Left lung (tissue), 10 donors: ENCODE measurements around the gene FTO. TPM values are rescaled to one million over a fixed set of nuclear protein-coding genes. Genes with fewer than 3 reads are reported as not detected.

Source experiments
- ATAC-seq: fragments of 200-7000 bp; cut with Tn5 transposase; one replicate; pipeline ENCODE4 v1.9.1; 2020; ENCODE audit warnings: moderate library complexity
- DNase-seq, 4 donors: peaks; one replicate each; pipeline ENCODE4 v3.0.0-alpha.2; 2013 to 2020
- H3K27ac ChIP-seq, 2 donors: fragments of 200-600 bp; sonication (generic) in 1 of 2; one replicate each; pipeline versions ENCODE4 v1.5.0 to v1.8.0; 2020 to 2021
- H3K27me3 ChIP-seq, 2 donors: fragments of 200-600 bp; sonication (generic) in 1 of 2; one replicate each; pipeline versions ENCODE4 v1.5.0 to v1.8.0; 2020 to 2021
- H3K36me3 ChIP-seq, 2 donors: fragments of 200-600 bp; sonication (generic) in 1 of 2; one replicate each; pipeline versions ENCODE4 v1.5.0 to v1.8.0; 2020 to 2021
- H3K4me1 ChIP-seq, 2 donors: fragments of 200-600 bp; one replicate each; pipeline ENCODE4 v1.8.0; 2021
- H3K4me3 ChIP-seq, 2 donors: fragments of 200-600 bp; sonication (generic) in 1 of 2; one replicate each; pipeline versions ENCODE4 v1.5.0 to v1.8.0; 2020 to 2021; ENCODE audit warnings: mild to moderate bottlenecking in 1 of 2
- H3K9me3 ChIP-seq, 2 donors: fragments of 200-600 bp; sonication (generic) in 1 of 2; one replicate each; pipeline versions ENCODE4 v1.5.0 to v1.8.0; 2020 to 2021
- CTCF ChIP-seq, 2 donors: fragments of 200-600 bp; sonication (generic) in 1 of 2; IDR thresholded peaks; one replicate each; pipeline versions ENCODE4 v1.5.0 to v1.8.0; 2021; ENCODE audit warnings: antibody characterized with exemption in 2 of 2
- intact Hi-C, 2 donors: fragments of 100-400 bp; cut with DNase I; formaldehyde crosslinking; loops; one replicate each; pipeline versions ENCODE4 v1.11.2 to v1.14.2; 2022
- polyA plus RNA-seq, 6 donors: library from polyadenylated mRNA; unstranded; fragments of 120-200 nt; gene quantifications; one replicate each; pipeline ENCODE4 v1.2.1, GENCODE V29; 2013; ENCODE audit not compliant: insufficient read length in 6 of 6
- total RNA-seq, 2 donors: library from RNA; stranded (reverse); fragmentation: NEBNext Ultra II Directional; extraction: Animal tissue kit (Norgen Biotek cat#: 25700); gene quantifications; one replicate each; pipeline ENCODE4 v1.2.1, GENCODE V29; 2021
- donor health status: DM: no; HTN: yes; CAD: no.
- donor health status: DM: no; HTN: no; CAD: no.

FTO gene
- total and polyA plus RNA-seq, 8 donors, result 69.0 to 99.6 (median 90.7) TPM

- Histone ChIP-seq H3K4me1 (peaks cover 0 to 13% of the 10 kb centered on the region in 2 donors), H3K36me3 (no peaks in the 10 kb centered on the region), H3K27ac (no peak overlapping the region), H3K27me3 (peaks cover 18 to 64% of the 10 kb centered on the region in 2 donors), H3K9me3 (no peaks in the 10 kb centered on the region), H3K4me3 (no peak overlapping the region)
- ATAC-seq (no peak), DNase-seq (no peak)
- no peak for TF ChIP-seq CTCF (IDR thresholded peaks at IDR 0.05)
- intact Hi-C loops, result no loop called here
Measured at GRCh38 chr16:54175552-54176375, 471.8 kb downstream of the FTO start.

- no peak for TF ChIP-seq CTCF (IDR thresholded peaks at IDR 0.05)
- ATAC-seq, result no peak
- H3K4me1 ChIP-seq, result peaks cover 0 to 13% of the 10 kb centered on the region in 2 donors
- H3K9me3 ChIP-seq, result no peaks in the 10 kb centered on the region
- peak in 1 of 4 donors; percentile 28 for DNase-seq
- no peak overlapping the region for H3K27ac ChIP-seq
- no peaks in the 10 kb centered on the region for H3K36me3 ChIP-seq
- intact Hi-C loops, result no loop called here
- no peak overlapping the region for H3K4me3 ChIP-seq
- peaks cover 18 to 59% of the 10 kb centered on the region in 2 donors for H3K27me3 ChIP-seq
Measured at GRCh38 chr16:54176376-54176901, 472.5 kb downstream of the FTO start.

- Histone ChIP-seq H3K4me3 (no peak overlapping the region), H3K9me3 (no peaks in the 10 kb centered on the region), H3K27ac (no peak overlapping the region), H3K4me1 (peaks cover 0 to 8% of the 10 kb centered on the region in 2 donors), H3K27me3 (peaks cover 18 to 50% of the 10 kb centered on the region in 2 donors), H3K36me3 (no peaks in the 10 kb centered on the region)
- no peak for ATAC-seq
- no peak for TF ChIP-seq CTCF (IDR thresholded peaks at IDR 0.05)
- DNase-seq, result no peak
- intact Hi-C loops, result no loop called here
Measured at GRCh38 chr16:54177052-54177861, 473.3 kb downstream of the FTO start.

GRCh38 chr16:54177862-54178477 lies 474.0 kb downstream of the FTO start:
- H3K36me3 ChIP-seq, result no peaks in the 10 kb centered on the region
- H3K4me3 ChIP-seq, result no peak overlapping the region
- no peak for ATAC-seq
- intact Hi-C loops, result no loop called here
- no peak for TF ChIP-seq CTCF (IDR thresholded peaks at IDR 0.05)
- H3K4me1 ChIP-seq, result peaks cover 0 to 3% of the 10 kb centered on the region in 2 donors
- H3K27me3 ChIP-seq, result peaks cover 14 to 43% of the 10 kb centered on the region in 2 donors
- no peak for DNase-seq
- H3K27ac ChIP-seq, result no peak overlapping the region
- H3K9me3 ChIP-seq, result no peaks in the 10 kb centered on the region
